NT2/D1 (cell line): ENCODE data around the gene RAMP3.

Source experiments
- SUZ12 ChIP-seq: IDR thresholded peaks from 2 replicates; pipeline ENCODE4 v1.6.1; 2011; ENCODE audit not compliant: insufficient read length, insufficient read depth; ENCODE audit errors: extremely low read depth
- YY1 ChIP-seq: IDR thresholded peaks from 2 replicates; pipeline ENCODE4 v1.6.1; 2011; ENCODE audit not compliant: insufficient read length, insufficient read depth
- ZNF274 ChIP-seq: IDR thresholded peaks from 2 replicates; pipeline ENCODE4 v1.6.1; 2011; ENCODE audit warnings: mild to moderate bottlenecking, low read depth, low read length

GRCh38 chr7:45147858-45148652 lies 9.5 kb upstream of the RAMP3 start:
- TF ChIP-seq ZNF274, result no peak
- no peak for TF ChIP-seq YY1
- no peak for TF ChIP-seq SUZ12
